Dermis microvascular lymphatic vessel endothelial cell (primary cell): ENCODE measurements around the gene FAM20B. TPM values are rescaled to one million over a fixed set of nuclear protein-coding genes. Genes with fewer than 3 reads are reported as not detected.

Source experiments
- DNase-seq, 2 donors: peaks; one replicate each; pipeline versions ENCODE4 v3.0.0 to v3.0.0-alpha.2; 2010; ENCODE audit warnings: low read depth in 2 of 2
- total RNA-seq: library from RNA; depleted of rRNA; stranded (reverse); fragments of >200 nt; gene quantifications from 2 replicates; pipeline ENCODE4 v1.2.1, GENCODE V29; 2014

Gene FAM20B
- total RNA-seq, 1 donor from 2014 or later: 23.5 TPM

- DNase-seq: no peak
Observed at GRCh38 chr1:179048339-179049124, 22.8 kb downstream of the FAM20B start.

GRCh38 chr1:179052776-179053175 lies 27.1 kb downstream of the FAM20B start:
- no peak for DNase-seq

GRCh38 chr1:179053486-179053885 lies 27.8 kb downstream of the FAM20B start:
- no peak for DNase-seq

- DNase-seq: no peak
Observed at GRCh38 chr1:179055937-179056336, 30.2 kb downstream of the FAM20B start.

- no peak for DNase-seq
Observed at GRCh38 chr1:179058487-179059483, 33.1 kb downstream of the FAM20B start.

GRCh38 chr1:179061360-179062282 lies 35.9 kb downstream of the FAM20B start:
- no peak for DNase-seq

- DNase-seq: no peak
Observed at GRCh38 chr1:179066471-179066870, 40.8 kb downstream of the FAM20B start.

- no peak for DNase-seq
Observed at GRCh38 chr1:179077396-179077795, 51.7 kb downstream of the FAM20B start.

- peak; percentile 54 to 79 for DNase-seq
Observed at GRCh38 chr1:179079113-179079761, 53.5 kb downstream of the FAM20B start.

GRCh38 chr1:179080866-179081686 lies 55.4 kb downstream of the FAM20B start:
- no peak for DNase-seq

- peak; percentile 58 to 92 for DNase-seq
Observed at GRCh38 chr1:179081687-179082332, 56.1 kb downstream of the FAM20B start, which contains the start of gene TOR3A. Gene TOR3A (plus strand): TSS chr1:179082070. CDS start chr1:179082129, 59 bp downstream.

GRCh38 chr1:179082333-179082998 lies 56.8 kb downstream of the FAM20B start:
- no peak for DNase-seq

- DNase-seq: peak in 1 of 2 donors; percentile 39
Observed at GRCh38 chr1:179082999-179083335, 57.3 kb downstream of the FAM20B start.

- no peak for DNase-seq
Observed at GRCh38 chr1:179083533-179083932, 57.8 kb downstream of the FAM20B start.

- peak; percentile 68 to 80 for DNase-seq
Observed at GRCh38 chr1:179087665-179088064, 62.0 kb downstream of the FAM20B start.

- no peak for DNase-seq
Observed at GRCh38 chr1:179089827-179090482, 64.3 kb downstream of the FAM20B start.

- no peak for DNase-seq
Observed at GRCh38 chr1:179090522-179090921, 64.8 kb downstream of the FAM20B start.

- no peak for DNase-seq
Observed at GRCh38 chr1:179090923-179091322, 65.2 kb downstream of the FAM20B start.
